Neural cell (in vitro differentiated cells): Measurements from ENCODE around the gene PHB1. TPM values are rescaled to one million over a fixed set of nuclear protein-coding genes. Genes with fewer than 3 reads are reported as not detected.

ENCODE experiments used
- H2AFZ ChIP-seq: fragments of 200-600, 300-800 bp; sonication (generic), shearing (Covaris generic); 2 replicates; pipeline ENCODE4 v1.6.0; 2014; ENCODE audit warnings: low read depth, mild to moderate bottlenecking, antibody characterized with exemption, low read length, moderate library complexity
- H3F3A ChIP-seq: fragments of 200-600 bp; shearing (Covaris generic); 2 replicates; pipeline ENCODE4 v1.6.1; 2016; ENCODE audit warnings: mild to moderate bottlenecking, moderate library complexity, mixed read lengths, antibody characterized with exemption, low read length; ENCODE audit not compliant: insufficient read depth, poor library complexity, severe bottlenecking
- H3K27ac ChIP-seq: fragments of 200-600, 300-800 bp; sonication (generic), shearing (Covaris generic); 2 replicates; pipeline ENCODE4 v1.5.1; 2014; ENCODE audit warnings: mild to moderate bottlenecking, low read length, moderate library complexity
- H3K27me3 ChIP-seq: fragments of 300-800, 200-600 bp; sonication (generic), shearing (Covaris generic); 2 replicates; pipeline ENCODE4 v1.6.0; 2014; ENCODE audit warnings: mild to moderate bottlenecking, low read depth, low read length, moderate library complexity; ENCODE audit not compliant: insufficient read depth
- H3K36me3 ChIP-seq: fragments of 300-800, 200-600 bp; sonication (generic), shearing (Covaris generic); 2 replicates; pipeline ENCODE4 v1.5.1; 2014; ENCODE audit warnings: mild to moderate bottlenecking, antibody characterized with exemption, low read length, moderate library complexity; ENCODE audit not compliant: insufficient read depth
- H3K4me2 ChIP-seq: fragments of 300-800, 200-600 bp; sonication (generic), shearing (Covaris generic); 2 replicates; pipeline ENCODE4 v1.6.0; 2014; ENCODE audit warnings: mild to moderate bottlenecking, low read length
- H3K4me3 ChIP-seq: fragments of 300-800, 200-600 bp; sonication (generic), shearing (Covaris generic); 2 replicates; pipeline ENCODE4 v1.5.1; 2014; ENCODE audit warnings: mild to moderate bottlenecking, low read length, moderate library complexity
- H3K79me2 ChIP-seq: fragments of 200-600 bp; shearing (Covaris generic); replicated peaks from 2 replicates; pipeline ENCODE4 v1.6.0; 2014; ENCODE audit warnings: mild to moderate bottlenecking, low read length, moderate library complexity; ENCODE audit not compliant: insufficient read depth
- H3K9ac ChIP-seq: fragments of 300-800, 200-600 bp; sonication (generic), shearing (Covaris generic); 2 replicates; pipeline ENCODE4 v1.6.1; 2016; ENCODE audit warnings: mild to moderate bottlenecking, low read length, mixed read lengths
- H3K9me2 ChIP-seq: fragments of 200-600 bp; shearing (Covaris generic); 2 replicates; pipeline ENCODE4 v1.6.1; 2016; ENCODE audit warnings: mild to moderate bottlenecking, low read length, mixed read lengths; ENCODE audit not compliant: insufficient read depth
- H3K9me3 ChIP-seq: fragments of 200-600, 300-800 bp; sonication (generic), shearing (Covaris generic); 2 replicates; pipeline ENCODE4 v1.6.1; 2016; ENCODE audit warnings: mild to moderate bottlenecking, mixed run types, low read length, moderate library complexity, mixed read lengths
- H4K20me1 ChIP-seq: fragments of 200-600 bp; shearing (Covaris generic); 2 replicates; pipeline ENCODE4 v1.6.1; 2016; ENCODE audit warnings: mild to moderate bottlenecking, mixed run types; ENCODE audit not compliant: insufficient read depth
- EP300 ChIP-seq: fragments of 450-650 bp; conservative IDR thresholded peaks from 2 replicates; pipeline ENCODE4 v1.6.1; 2014; ENCODE audit warnings: antibody characterized with exemption, mild to moderate bottlenecking, moderate library complexity; ENCODE audit not compliant: poor library complexity, severe bottlenecking
- EZH2 ChIP-seq: fragments of 200-600, 300-800 bp; shearing (Covaris generic), sonication (generic); IDR thresholded peaks from 2 replicates; pipeline ENCODE4 v1.6.1; 2014; ENCODE audit warnings: antibody characterized with exemption, low read length, borderline replicate concordance, mild to moderate bottlenecking; ENCODE audit not compliant: insufficient read depth, poor library complexity, severe bottlenecking
- MXI1 ChIP-seq: fragments of 450-650 bp; conservative IDR thresholded peaks from 2 replicates; pipeline ENCODE4 v1.6.1; 2014; ENCODE audit warnings: antibody characterized with exemption, mild to moderate bottlenecking; ENCODE audit not compliant: poor library complexity, severe bottlenecking
- POLR2AphosphoS5 ChIP-seq: IDR thresholded peaks from 2 replicates; pipeline ENCODE4 v1.6.1; 2012
- RAD21 ChIP-seq: fragments of 450-650 bp; conservative IDR thresholded peaks from 2 replicates; pipeline ENCODE4 v1.6.1; 2014; ENCODE audit warnings: antibody characterized with exemption, mild to moderate bottlenecking, moderate library complexity
- SMC3 ChIP-seq: fragments of 450-650 bp; conservative IDR thresholded peaks from 2 replicates; pipeline ENCODE4 v1.6.1; 2014; ENCODE audit warnings: antibody characterized with exemption, mild to moderate bottlenecking, moderate library complexity; ENCODE audit not compliant: poor library complexity
- TAF1 ChIP-seq: IDR thresholded peaks from 2 replicates; pipeline ENCODE4 v1.6.1; 2012; ENCODE audit warnings: low read depth
- polyA plus RNA-seq: library from polyadenylated mRNA; depleted of rRNA; stranded (reverse); fragments of >200 nt; gene quantifications from 2 replicates; pipeline ENCODE4 v1.2.3, GENCODE V29; 2014
- TF ChIP-seq, protein P1 (sequence below): fragments of 450-650 bp; IDR thresholded peaks from 2 replicates; pipeline ENCODE4 v1.5.1; 2014; ENCODE audit warnings: antibody characterized with exemption, mild to moderate bottlenecking, moderate library complexity; ENCODE audit not compliant: poor library complexity, severe bottlenecking
- TF ChIP-seq, protein P2 (sequence below): IDR thresholded peaks from 2 replicates; pipeline ENCODE4 v1.6.1; 2012; ENCODE audit warnings: borderline replicate concordance

The PHB1 gene
- polyA plus RNA-seq, 1 donor from 2014 or later = 99.0 TPM

DNA sequence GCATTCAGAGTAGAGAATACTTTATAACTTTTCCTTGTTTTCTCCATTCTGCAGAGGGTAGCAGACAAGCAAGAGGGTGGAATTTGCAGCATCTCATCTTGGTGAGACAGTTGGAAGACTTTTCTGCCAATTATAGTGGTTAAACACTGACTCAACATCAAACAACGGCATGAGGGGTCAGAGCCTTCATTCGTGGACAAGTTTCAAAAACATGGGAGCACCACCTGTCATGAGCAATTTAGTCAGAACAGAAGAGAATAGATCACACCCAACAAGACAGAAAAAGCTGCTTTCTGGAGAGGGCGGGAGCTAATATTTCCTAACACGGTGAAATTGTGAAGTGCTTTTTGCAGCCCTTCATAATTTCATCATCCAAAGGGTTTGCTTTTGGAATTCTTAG is 34.8 kb downstream of the PHB1 start:
- Histone ChIP-seq H3K27ac (no peak overlapping the region), H3K79me2 (no peaks in the 10 kb centered on the region), H3K9ac (no peak overlapping the region), H3K27me3 (no peaks in the 10 kb centered on the region), H3K9me2 (no peaks in the 10 kb centered on the region), H4K20me1 (no peaks in the 10 kb centered on the region), H3K4me3 (no peak overlapping the region), H3K4me2 (no peak overlapping the region), H3K36me3 (no peaks in the 10 kb centered on the region), H2AFZ (no peak overlapping the region), H3K9me3 (no peaks in the 10 kb centered on the region), H3F3A (no peaks in the 10 kb centered on the region)
- no peak for TF ChIP-seq EZH2
- no peak for TF ChIP-seq SMC3
- no peak for TF ChIP-seq POLR2AphosphoS5
- TF ChIP-seq, protein P1, sequence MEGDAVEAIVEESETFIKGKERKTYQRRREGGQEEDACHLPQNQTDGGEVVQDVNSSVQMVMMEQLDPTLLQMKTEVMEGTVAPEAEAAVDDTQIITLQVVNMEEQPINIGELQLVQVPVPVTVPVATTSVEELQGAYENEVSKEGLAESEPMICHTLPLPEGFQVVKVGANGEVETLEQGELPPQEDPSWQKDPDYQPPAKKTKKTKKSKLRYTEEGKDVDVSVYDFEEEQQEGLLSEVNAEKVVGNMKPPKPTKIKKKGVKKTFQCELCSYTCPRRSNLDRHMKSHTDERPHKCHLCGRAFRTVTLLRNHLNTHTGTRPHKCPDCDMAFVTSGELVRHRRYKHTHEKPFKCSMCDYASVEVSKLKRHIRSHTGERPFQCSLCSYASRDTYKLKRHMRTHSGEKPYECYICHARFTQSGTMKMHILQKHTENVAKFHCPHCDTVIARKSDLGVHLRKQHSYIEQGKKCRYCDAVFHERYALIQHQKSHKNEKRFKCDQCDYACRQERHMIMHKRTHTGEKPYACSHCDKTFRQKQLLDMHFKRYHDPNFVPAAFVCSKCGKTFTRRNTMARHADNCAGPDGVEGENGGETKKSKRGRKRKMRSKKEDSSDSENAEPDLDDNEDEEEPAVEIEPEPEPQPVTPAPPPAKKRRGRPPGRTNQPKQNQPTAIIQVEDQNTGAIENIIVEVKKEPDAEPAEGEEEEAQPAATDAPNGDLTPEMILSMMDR = no peak
- TF ChIP-seq EP300 = no peak
- no peak for TF ChIP-seq MXI1
- TF ChIP-seq RAD21 = no peak
- TF ChIP-seq TAF1 = no peak

DNA sequence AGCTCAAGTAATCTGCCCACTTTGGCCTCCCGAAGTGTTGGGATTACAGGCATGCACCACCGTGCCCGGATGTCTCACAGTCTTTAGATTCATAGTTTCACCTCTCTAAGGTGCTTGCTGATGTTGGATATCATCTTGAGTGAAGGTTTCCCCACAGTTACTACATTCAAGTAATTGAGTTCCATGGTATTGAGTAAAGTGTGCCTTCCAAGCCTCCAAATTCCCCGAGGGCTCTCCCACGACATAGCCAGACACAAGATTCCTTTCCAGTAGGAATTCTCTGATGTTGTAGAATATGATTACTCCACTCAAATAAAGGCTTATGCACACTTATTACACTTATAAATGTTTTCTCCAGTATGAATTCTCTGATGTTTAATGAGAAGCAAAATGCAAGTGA is 36.4 kb downstream of the PHB1 start:
- Histone ChIP-seq H4K20me1 (no peaks in the 10 kb centered on the region), H3K36me3 (no peaks in the 10 kb centered on the region), H3K27ac (no peak overlapping the region), H3F3A (no peaks in the 10 kb centered on the region), H3K9me2 (no peaks in the 10 kb centered on the region), H3K4me3 (no peak overlapping the region), H3K79me2 (no peaks in the 10 kb centered on the region), H3K4me2 (no peak overlapping the region), H3K9me3 (no peaks in the 10 kb centered on the region), H3K9ac (no peak overlapping the region), H3K27me3 (no peaks in the 10 kb centered on the region), H2AFZ (no peak overlapping the region)
- TF ChIP-seq, protein P2, sequence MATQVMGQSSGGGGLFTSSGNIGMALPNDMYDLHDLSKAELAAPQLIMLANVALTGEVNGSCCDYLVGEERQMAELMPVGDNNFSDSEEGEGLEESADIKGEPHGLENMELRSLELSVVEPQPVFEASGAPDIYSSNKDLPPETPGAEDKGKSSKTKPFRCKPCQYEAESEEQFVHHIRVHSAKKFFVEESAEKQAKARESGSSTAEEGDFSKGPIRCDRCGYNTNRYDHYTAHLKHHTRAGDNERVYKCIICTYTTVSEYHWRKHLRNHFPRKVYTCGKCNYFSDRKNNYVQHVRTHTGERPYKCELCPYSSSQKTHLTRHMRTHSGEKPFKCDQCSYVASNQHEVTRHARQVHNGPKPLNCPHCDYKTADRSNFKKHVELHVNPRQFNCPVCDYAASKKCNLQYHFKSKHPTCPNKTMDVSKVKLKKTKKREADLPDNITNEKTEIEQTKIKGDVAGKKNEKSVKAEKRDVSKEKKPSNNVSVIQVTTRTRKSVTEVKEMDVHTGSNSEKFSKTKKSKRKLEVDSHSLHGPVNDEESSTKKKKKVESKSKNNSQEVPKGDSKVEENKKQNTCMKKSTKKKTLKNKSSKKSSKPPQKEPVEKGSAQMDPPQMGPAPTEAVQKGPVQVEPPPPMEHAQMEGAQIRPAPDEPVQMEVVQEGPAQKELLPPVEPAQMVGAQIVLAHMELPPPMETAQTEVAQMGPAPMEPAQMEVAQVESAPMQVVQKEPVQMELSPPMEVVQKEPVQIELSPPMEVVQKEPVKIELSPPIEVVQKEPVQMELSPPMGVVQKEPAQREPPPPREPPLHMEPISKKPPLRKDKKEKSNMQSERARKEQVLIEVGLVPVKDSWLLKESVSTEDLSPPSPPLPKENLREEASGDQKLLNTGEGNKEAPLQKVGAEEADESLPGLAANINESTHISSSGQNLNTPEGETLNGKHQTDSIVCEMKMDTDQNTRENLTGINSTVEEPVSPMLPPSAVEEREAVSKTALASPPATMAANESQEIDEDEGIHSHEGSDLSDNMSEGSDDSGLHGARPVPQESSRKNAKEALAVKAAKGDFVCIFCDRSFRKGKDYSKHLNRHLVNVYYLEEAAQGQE = no peak
- TF ChIP-seq RAD21 (no peak), TAF1 (no peak), SMC3 (no peak), EP300 (no peak), MXI1 (no peak), POLR2AphosphoS5 (no peak), EZH2 (no peak)
- TF ChIP-seq, protein P1 = no peak
